DMS114 treated with DMSO at 0.1 percent for 48 hours (cell line): ENCODE data around the gene KDM2A.
A peak's percentile ranks its signal among the peaks of the same experiment; 100 is the strongest.

ENCODE experiments used
- DNase-seq: peaks from one replicate; lab custom pipeline; 2025; ENCODE audit not compliant: unreplicated experiment; lab: John Stamatoyannopoulos, UW

KDM2A gene

DNA sequence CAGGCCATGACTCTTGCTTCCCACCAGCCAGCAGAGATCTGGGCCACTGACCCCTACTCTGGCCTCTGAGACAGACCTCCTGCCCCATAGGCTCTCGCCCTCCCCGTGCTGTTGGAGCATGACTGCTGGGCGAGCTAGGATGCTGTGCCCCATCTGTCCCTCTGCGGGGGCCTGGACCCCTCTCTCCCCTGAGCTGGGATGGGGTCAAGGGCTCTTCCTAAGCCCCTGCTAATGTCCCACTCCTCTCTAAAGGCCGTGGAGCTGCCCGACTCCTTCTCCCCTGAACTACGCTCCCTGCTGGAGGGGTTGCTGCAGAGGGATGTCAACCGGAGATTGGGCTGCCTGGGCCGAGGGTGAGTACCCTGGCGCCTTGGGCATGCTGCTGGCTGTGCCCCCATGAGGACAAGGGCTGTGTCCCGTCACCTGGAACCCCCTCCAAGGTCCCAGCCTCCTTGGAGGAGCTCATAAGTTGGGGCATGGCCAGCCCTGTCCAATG lies 163.9 kb downstream of the KDM2A start:
- no peak for DNase-seq

DNA sequence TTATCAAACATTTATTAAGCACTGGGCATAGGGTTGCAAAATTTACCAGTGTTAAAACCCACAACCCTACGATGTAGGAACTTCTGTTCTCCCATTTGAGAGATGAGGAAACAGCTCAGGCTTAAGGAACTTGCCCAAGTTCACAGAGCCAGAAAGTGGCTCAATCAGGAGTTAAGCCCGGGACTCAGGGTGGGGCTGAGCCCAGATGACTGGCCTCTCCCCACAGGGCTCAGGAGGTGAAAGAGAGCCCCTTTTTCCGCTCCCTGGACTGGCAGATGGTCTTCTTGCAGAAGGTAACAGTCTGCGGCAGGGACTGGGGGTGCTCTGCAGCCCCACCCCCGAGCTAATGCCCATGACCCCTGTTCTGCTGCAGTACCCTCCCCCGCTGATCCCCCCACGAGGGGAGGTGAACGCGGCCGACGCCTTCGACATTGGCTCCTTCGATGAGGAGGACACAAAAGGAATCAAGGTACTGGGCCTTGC lies 164.5 kb downstream of the KDM2A start:
- DNase-seq: no peak

DNA sequence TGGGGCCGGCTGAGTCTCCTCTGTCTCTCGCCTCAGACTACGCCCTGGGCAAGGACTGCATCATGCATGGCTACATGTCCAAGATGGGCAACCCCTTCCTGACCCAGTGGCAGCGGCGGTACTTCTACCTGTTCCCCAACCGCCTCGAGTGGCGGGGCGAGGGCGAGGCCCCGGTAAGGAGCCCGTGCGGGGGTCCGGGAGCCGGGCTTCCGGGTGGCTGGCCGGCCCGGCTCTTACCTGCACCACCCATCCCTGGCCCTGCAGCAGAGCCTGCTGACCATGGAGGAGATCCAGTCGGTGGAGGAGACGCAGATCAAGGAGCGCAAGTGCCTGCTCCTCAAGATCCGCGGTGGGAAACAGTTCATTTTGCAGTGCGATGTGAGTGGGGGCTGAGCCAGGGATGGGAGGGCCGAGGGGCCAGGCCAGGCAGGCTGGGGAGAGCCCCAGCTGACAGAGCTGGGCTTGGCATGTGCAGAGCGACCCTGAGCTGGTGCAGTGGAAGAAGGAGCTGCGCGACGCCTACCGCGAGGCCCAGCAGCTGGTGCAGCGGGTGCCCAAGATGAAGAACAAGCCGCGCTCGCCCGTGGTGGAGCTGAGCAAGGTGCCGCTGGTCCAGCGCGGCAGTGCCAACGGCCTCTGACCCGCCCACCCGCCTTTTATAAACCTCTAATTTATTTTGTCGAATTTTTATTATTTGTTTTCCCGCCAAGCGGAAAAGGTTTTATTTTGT lies 165.9 kb downstream of the KDM2A start:
- DNase-seq: no peak

DNA sequence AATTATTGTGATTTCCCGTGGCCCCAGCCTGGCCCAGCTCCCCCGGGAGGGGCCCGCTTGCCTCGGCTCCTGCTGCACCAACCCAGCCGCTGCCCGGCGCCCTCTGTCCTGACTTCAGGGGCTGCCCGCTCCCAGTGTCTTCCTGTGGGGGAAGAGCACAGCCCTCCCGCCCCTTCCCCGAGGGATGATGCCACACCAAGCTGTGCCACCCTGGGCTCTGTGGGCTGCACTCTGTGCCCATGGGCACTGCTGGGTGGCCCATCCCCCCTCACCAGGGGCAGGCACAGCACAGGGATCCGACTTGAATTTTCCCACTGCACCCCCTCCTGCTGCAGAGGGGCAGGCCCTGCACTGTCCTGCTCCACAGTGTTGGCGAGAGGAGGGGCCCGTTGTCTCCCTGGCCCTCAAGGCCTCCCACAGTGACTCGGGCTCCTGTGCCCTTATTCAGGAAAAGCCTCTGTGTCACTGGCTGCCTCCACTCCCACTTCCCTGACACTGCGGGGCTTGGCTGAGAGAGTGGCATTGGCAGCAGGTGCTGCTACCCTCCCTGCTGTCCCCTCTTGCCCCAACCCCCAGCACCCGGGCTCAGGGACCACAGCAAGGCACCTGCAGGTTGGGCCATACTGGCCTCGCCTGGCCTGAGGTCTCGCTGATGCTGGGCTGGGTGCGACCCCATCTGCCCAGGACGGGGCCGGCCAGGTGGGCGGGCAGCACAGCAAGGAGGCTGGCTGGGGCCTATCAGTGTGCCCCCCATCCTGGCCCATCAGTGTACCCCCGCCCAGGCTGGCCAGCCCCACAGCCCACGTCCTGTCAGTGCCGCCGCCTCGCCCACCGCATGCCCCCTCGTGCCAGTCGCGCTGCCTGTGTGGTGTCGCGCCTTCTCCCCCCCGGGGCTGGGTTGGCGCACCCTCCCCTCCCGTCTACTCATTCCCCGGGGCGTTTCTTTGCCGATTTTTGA lies 166.8 kb downstream of the KDM2A start:
- DNase-seq: no peak

DNA sequence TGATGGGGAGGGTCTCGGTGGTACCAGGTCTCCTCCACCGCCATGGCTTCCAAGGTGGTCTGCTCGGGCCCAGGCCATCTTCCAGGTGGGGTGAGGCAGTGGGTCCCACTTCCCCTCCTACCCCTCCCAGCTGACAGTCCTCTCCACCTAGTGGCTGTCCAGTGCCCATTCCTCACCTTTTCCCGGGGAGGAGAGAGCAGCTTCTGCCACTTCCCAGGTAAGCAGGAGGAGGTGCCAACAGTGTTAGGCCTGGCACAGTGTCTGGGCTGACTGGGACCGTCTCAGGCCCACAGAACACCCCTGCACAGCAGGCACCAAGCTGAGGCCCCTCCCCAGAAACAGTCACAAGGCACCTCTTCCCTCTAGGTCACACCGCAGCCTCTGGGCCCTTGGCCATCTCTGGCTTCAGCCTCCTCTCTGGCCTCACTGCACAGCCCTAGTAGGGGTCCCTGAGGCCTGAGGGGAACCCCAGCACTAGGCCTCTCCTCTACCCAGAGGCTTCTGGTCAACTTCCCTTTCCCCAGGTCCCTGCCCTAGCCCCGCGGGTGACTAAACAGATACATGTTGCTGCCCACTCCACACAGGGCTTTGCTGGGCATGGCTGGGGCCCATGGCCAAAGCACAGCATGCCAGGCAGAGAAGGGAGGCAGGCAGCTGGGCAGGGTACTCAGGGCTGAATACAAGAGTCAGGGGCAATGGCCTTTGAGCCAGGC lies 167.7 kb downstream of the KDM2A start:
- no peak for DNase-seq

DNA sequence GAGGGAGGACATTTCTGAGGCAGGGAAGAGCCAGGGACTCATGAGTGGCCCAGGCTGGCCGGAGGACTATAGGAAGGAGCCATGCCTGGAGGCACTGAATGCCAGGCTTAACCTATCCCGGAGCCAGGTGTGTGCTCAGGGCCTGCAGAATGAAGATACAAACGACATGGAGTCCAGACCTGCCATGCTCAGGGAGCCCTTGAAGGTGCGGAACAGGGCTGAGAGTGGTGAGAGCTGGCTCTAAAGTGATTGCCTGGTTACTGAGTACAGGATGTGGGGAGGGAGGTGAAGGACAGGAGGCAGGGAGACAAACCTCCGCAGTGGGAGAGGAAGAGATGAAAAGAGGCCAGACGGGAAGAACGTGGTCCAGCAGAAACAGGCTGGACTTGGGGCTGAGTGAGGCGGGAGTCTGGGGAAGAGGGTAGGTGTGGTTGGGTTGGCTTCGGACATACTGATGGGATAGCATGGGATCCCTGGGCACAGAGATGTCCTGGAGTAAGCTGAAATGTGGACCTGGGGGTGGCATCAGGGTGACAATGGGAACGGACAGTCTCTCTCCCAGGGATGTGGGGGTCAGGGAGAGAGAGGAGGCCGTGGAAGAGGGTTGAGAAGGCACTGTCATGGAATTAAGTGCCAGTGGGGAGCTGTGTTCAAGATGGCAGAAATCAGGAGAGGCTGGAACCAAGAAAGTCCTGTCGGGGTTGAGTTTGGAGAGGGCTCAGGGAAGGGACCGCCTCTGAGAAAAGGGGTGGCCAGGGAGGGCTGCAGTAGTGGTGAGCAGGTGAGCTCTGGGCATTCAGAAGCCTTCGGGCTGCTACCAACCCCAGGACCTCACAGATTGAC lies 168.5 kb downstream of the KDM2A start:
- DNase-seq: no peak

DNA sequence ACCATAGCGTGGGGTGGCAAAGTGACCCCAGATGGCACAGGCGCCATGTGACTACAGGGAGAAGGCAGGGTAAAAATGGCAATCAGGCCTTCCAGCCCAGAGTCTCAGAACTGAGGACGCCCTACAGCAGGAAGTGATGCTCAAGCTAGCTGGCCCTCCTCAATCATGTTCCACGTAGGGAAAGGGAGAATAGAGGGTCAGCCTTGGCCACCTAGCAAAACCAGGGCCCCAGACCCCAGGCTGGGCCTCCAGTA lies 169.1 kb downstream of the KDM2A start:
- no peak for DNase-seq

DNA sequence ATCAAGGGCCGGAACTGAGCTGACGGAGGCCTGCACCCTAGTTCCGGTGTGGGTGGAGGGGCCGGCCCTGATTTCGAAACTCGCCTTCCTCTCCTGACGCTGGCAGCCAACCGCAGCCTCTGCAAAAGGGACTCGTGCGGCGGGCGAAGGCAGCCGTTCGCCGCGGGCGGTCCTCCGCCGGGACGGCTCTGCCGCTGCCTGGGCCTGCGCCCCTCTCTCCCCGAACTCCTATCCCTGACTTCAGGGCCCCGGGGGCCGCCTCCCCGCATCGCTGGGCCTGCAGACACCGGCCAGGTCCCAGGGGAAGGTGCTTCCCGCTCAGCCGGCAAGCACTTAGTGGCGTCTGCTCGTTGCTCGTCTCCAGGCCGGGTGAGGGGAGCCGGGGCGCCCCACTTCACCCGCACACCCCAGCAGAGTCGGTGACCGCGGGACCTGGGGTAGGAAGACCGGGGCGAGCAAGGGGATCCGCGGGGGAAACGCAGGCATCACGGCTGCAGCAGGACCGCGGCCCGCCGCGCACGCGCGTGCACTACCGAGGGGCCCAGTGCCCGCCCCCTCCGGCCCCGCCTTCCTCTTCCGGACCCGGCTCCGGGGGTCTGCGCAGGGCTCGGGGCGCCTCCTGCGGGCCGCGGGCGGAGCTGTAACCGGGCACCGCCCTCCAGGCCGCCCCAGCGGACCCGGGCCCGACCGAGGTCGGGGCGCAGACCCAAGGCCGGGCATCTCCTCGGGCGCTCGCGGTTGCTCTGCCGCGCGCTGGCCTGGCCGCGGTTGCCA lies 169.6 kb downstream of the KDM2A start:
- DNase-seq: peak; percentile 78

DNA sequence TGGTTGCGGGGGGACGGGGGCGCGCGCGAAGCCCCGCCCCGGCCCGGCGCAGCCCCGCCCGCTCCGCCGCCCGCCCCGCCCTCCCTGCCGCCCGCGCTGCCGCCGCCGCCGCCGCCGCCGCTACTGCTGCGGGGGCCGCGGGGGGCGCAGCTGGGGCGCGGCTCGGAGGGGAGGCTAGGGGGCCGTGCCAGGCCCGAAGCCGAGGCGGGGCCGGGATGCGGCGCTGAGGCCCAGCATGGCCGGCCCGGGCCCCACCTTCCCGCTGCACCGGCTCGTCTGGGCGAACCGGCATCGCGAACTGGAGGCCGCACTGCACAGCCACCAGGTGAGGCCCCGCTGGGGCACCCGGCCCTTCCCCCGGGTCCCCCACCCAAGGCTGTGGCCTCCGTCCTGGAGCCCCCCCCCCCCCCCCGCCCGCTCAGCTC lies 170.2 kb downstream of the KDM2A start, which contains the start of gene ANKRD13D:
ANKRD13D (plus strand) TSS at position 78 of the 425 bp plus-strand sequence; CDS start at position 236, 158 bp downstream.
- DNase-seq: no peak

DNA sequence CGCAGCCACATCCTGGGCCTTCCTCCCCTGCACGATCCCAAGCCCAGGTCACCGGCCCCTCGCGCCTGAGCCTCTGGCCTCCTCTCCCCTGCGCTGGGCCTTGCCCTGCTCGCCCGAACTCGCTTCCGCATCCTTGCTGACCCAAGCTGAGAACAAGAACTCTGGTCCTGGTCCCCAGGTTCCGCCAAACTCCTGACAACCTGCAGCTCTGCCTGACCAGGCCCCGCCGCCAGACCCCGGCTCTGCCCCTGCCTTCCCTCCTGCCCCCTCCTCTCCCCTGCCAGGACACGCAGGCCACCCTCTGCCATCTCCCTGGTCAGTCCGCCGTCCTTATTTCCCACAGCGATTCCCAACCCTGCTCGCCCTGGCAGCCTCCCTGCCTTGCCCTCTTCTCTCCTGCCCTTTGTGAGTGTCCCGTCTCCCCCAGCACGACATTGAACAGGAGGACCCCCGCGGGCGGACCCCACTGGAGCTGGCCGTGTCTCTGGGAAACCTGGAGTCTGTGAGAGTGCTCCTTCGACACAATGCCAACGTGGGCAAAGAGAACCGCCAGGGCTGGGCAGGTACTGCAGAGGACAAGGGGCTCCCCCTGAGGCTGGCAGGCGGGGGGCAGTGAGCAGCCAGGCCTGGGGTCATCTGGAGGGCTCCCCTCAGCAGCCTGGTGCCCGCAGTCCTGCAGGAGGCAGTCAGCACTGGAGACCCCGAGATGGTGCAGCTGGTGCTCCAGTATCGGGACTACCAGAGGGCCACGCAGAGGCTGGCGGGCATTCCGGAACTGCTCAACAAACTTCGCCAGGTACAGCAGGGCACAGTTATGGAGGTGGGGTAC lies 170.8 kb downstream of the KDM2A start:
- DNase-seq: no peak

DNA sequence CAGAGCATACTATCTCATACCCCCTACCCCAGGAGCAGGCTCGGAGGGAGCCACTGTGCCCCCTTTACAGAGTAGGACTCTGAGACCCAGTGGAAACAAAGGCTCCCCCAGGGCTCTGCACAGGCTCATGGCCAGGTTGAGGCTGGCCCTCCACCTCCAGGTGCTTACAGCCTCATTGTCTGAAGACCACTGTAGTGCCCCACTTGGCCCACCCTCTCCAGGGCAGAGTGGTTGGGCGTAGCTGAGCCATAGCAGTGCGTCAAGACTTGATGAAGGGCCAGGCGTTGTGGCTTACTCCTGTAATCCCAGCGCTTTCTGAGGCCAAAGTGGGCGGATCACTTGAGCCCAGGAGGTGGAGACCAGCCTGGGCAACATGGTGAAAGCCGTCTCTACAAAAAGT lies 171.7 kb downstream of the KDM2A start:
- no peak for DNase-seq

DNA sequence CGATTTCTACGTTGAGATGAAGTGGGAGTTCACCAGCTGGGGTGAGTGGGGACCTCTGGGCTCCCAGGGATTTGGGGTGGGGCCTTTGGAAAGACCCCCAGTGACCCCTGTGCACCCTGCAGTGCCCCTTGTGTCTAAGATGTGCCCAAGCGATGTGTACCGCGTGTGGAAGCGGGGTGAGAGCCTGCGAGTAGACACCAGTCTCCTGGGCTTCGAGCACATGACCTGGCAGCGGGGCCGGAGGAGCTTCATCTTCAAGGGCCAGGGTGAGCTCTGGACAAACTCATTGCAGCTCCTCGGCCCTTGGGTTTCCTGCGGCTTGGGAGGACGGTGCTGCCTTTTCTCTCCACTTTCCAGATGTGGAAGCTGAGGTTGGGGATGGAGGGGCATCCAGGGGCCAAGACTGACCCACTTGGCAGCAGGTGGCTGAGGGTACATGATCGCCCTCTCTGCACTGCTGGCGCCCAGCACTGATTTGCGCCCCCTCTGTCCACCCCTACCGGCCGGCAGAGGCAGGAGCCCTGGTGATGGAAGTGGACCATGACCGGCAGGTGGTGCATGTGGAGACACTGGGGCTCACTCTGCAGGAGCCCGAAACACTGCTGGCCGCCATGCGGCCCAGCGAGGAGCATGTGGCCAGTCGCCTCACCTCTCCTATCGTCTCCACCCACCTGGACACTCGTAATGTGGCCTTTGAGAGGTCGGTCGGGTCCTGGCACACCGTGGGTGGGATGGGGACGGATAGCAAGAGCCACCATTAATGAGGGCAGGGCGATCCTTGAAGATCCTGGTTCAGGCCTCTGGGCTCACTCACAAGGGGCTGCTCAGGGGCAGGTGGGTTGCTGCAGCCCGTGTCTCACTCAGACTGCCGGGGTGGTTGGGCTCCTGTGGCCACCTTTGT lies 172.7 kb downstream of the KDM2A start:
- DNase-seq: no peak

DNA sequence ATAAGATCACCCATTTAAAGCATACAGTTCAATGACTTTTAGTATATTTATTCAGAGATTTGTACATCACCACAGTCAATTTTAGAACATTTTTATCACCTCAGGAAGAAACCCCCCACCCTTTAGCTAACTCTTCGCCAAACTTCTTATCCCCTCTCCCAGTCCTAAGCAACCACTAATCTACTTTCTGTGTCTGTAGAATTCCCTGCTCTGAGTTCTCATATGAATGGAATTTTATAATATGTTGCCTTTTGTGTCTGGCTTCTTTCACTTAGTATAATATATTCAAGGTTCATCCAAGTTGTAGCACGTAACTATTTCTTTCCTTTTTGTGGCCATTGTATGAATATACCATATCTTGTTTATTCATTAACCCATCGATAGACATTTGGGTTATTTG lies 173.6 kb downstream of the KDM2A start:
- DNase-seq: no peak

DNA sequence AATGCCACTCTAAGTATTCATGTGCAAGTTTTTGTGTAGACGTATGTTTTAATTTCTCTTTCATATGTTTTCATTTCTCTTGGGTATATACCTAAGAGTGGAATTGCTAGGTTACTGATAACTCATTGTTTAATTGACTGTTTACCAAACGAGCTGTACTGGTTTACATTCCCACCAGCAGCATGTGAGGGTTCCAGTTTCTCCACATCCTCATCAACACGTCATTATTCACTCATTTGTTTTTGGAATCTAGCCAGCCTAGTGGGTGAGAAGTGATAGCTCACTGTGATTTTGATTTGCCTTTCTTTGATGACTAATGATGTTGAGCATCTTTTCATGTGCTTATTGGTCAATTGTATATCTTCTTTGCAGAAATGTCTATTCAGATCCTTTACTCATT lies 174.0 kb downstream of the KDM2A start:
- no peak for DNase-seq

DNA sequence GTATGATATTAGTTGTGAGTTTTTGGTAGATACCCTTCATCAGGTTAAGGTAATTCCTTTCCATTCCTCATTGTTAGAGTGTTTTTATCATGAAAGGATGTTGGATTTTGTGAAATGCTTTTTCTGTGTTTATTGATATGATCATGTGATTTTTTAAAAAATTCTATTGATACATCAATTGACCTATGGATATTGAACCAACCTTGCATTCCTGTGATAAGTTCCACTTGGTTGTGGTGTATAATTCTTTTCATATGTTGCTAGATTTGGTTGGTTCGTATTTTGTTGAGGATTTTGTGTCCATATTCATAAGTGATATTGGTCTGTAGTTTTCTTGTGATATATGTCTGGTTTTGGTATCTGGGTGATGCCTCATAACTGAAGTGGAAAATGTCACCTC lies 176.8 kb downstream of the KDM2A start:
- DNase-seq: no peak

DNA sequence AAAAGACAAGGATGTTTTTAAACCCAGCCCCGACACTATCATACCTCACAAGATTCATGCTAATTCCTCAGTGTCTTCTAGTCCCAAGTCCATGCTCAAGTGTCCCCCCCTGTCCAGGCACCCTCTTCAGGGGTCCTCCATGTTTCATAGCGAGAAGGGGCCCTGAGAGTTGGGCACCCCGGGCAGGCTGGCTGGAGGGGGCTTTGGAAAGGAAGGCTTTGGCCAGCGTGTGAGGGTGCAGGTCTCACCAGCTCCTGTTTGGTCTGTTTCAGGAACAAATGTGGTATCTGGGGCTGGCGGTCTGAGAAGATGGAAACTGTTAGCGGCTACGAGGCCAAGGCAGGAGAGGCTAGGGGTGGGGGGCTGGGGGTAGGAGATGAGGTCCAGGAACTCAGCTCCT lies 179.7 kb downstream of the KDM2A start:
- DNase-seq: no peak

DNA sequence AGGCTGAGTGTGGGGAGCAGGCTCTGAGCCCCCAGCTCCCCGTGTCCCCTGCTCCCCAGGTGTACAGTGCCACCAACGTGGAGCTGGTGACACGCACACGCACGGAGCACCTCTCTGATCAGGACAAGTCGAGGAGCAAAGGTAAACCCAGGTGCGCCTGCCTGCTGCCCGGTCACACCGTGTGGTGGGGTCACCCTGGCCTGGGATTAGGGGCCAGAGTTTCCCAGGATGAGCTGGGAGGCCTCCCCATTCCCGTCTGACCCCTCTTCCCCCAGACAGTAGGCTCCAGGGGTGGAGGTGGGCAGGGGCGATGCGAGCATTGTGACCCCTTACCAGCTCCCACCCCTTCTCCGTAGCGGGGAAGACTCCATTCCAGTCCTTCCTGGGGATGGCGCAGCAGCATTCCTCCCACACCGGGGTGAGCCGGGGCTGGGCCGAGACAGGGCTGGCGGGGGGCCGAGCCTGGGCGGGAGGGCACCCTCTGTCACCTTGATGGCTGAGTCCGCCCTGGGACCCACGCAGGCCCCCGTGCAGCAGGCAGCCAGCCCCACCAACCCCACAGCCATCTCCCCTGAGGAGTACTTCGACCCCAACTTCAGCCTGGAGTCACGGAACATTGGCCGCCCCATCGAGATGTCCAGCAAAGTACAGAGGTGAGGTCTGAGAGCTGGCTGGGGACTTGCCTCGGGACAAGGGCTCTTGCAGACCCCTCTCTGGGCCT lies 180.6 kb downstream of the KDM2A start:
- DNase-seq: no peak
